ENCODE data around the gene HSPA1A.

DNA sequence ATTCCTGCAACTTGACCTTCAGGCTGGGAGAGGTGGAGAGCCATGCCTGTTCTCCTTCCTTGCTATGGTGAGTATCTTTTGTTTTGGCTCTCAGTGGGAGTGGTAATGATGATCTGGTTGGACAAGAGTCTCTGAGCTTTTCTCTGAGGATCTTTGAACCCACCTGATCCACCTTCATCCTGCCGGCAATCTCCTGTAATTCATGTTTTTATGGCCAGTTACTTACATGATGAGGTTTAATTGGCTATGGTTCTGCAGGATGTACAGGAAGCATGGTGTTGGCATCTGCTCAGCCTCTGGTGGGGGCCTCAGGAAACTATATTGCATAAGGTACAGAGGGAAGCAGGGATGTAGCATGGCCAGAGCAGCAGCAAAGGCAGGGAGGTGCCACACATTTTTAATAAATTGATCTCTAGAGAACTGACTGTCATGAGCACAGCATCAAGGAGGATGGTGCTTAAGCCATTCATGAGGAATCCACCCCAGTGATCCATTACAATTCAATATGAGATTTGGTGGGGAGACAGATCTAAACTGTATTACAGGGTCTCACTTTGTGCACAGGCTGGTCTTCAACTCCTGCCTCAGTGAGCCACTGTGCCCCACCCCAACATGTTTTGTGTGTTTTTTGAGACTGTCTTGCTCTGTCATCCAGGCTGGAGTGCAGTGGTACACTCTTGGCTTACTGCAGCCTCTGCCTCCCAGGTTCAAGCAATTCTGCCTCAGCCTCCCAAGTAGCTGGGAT lies 22.2 kb downstream of the HSPA1A start:
- TF ChIP-seq, protein P1, sequence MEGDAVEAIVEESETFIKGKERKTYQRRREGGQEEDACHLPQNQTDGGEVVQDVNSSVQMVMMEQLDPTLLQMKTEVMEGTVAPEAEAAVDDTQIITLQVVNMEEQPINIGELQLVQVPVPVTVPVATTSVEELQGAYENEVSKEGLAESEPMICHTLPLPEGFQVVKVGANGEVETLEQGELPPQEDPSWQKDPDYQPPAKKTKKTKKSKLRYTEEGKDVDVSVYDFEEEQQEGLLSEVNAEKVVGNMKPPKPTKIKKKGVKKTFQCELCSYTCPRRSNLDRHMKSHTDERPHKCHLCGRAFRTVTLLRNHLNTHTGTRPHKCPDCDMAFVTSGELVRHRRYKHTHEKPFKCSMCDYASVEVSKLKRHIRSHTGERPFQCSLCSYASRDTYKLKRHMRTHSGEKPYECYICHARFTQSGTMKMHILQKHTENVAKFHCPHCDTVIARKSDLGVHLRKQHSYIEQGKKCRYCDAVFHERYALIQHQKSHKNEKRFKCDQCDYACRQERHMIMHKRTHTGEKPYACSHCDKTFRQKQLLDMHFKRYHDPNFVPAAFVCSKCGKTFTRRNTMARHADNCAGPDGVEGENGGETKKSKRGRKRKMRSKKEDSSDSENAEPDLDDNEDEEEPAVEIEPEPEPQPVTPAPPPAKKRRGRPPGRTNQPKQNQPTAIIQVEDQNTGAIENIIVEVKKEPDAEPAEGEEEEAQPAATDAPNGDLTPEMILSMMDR (IDR thresholded peaks at IDR 0.05) = no peak
- TF ChIP-seq EP300 (IDR thresholded peaks at IDR 0.05) = no peak
- TF ChIP-seq POLR2A (IDR thresholded peaks at IDR 0.05) = no peak

All from ovary (tissue), 3 donors.